DMS79 treated with DMSO at 0.1 percent for 48 hours (cell line): ENCODE data around the gene CACNB4.
"Not testable (repeated sequence)": the region's sequence is repeated elsewhere in the genome, so short reads cannot be mapped to it uniquely, and the experiment has no call there.

Source experiments
- DNase-seq: peaks from one replicate; lab custom pipeline; 2025; lab: John Stamatoyannopoulos, UW

CACNB4 gene

GRCh38 chr2:151904021-151904420 lies 194.8 kb downstream of the CACNB4 start:
- DNase-seq = no peak

- DNase-seq = no peak
Measured at GRCh38 chr2:151902829-151903228, 196.0 kb downstream of the CACNB4 start.

- DNase-seq = no peak
Measured at GRCh38 chr2:151900331-151900730, 198.5 kb downstream of the CACNB4 start.

- no peak for DNase-seq
Measured at GRCh38 chr2:151899156-151899555, 199.7 kb downstream of the CACNB4 start.

GRCh38 chr2:151891566-151892194 lies 207.2 kb downstream of the CACNB4 start:
- no peak for DNase-seq

GRCh38 chr2:151887164-151887563 lies 211.7 kb downstream of the CACNB4 start:
- no peak for DNase-seq

GRCh38 chr2:151886241-151886640 lies 212.6 kb downstream of the CACNB4 start:
- DNase-seq = peak; percentile 42

GRCh38 chr2:151882786-151883445 lies 215.9 kb downstream of the CACNB4 start:
- DNase-seq = no peak

- no peak for DNase-seq
Measured at GRCh38 chr2:151881342-151881741, 217.5 kb downstream of the CACNB4 start.

GRCh38 chr2:151880586-151880985 lies 218.3 kb downstream of the CACNB4 start:
- no peak for DNase-seq

- DNase-seq = no peak
Measured at GRCh38 chr2:151878655-151879563, 219.9 kb downstream of the CACNB4 start.

GRCh38 chr2:151878204-151878603 lies 220.6 kb downstream of the CACNB4 start:
- DNase-seq = no peak

- DNase-seq = not testable (repeated sequence)
Measured at GRCh38 chr2:151875631-151876030, 223.2 kb downstream of the CACNB4 start.

GRCh38 chr2:151872463-151872862 lies 226.4 kb downstream of the CACNB4 start:
- no peak for DNase-seq

- no peak for DNase-seq
Measured at GRCh38 chr2:151869291-151869690, 229.6 kb downstream of the CACNB4 start.

GRCh38 chr2:151862700-151863099 lies 236.1 kb downstream of the CACNB4 start:
- peak; percentile 97 for DNase-seq

- peak; percentile 92 for DNase-seq
Measured at GRCh38 chr2:151861174-151861573, 237.7 kb downstream of the CACNB4 start.

GRCh38 chr2:151860613-151861146 lies 238.2 kb downstream of the CACNB4 start:
- peak; percentile 92 for DNase-seq

- peak; percentile 75 for DNase-seq
Measured at GRCh38 chr2:151860210-151860609, 238.6 kb downstream of the CACNB4 start.

- peak; percentile 24 for DNase-seq
Measured at GRCh38 chr2:151857650-151858049, 241.2 kb downstream of the CACNB4 start.

GRCh38 chr2:151855111-151855510 lies 243.7 kb downstream of the CACNB4 start:
- DNase-seq = no peak

GRCh38 chr2:151853070-151853758 lies 245.6 kb downstream of the CACNB4 start:
- peak; percentile 72 for DNase-seq
